HG03045 (cell line): ENCODE data around the gene FOXP1.

Experiments used
- ATAC-seq: cut with Tn5 transposase; IDR thresholded peaks from one replicate; pipeline ENCODE4 v1.9.1; 2021; ENCODE audit warnings: mild to moderate bottlenecking, moderate library complexity; ENCODE audit not compliant: unreplicated experiment

Gene FOXP1

GRCh38 chr3:71511037-71511436, 72.5 kb downstream of the FOXP1 start:
- ATAC-seq: no peak

- ATAC-seq: no peak
Measured at GRCh38 chr3:71510510-71510909, 73.0 kb downstream of the FOXP1 start.

GRCh38 chr3:71509066-71509465, 74.5 kb downstream of the FOXP1 start:
- ATAC-seq: no peak

- ATAC-seq: no peak
Measured at GRCh38 chr3:71505767-71506350, 77.7 kb downstream of the FOXP1 start.

- ATAC-seq: no peak
Measured at GRCh38 chr3:71504250-71505036, 79.1 kb downstream of the FOXP1 start.

- ATAC-seq: no peak
Measured at GRCh38 chr3:71503525-71504249, 79.8 kb downstream of the FOXP1 start.

- no peak for ATAC-seq
Measured at GRCh38 chr3:71502066-71502625, 81.4 kb downstream of the FOXP1 start.

- no peak for ATAC-seq
Measured at GRCh38 chr3:71500696-71501095, 82.8 kb downstream of the FOXP1 start.

- no peak for ATAC-seq
Measured at GRCh38 chr3:71499227-71499876, 84.2 kb downstream of the FOXP1 start.

- no peak for ATAC-seq
Measured at GRCh38 chr3:71498543-71498942, 85.0 kb downstream of the FOXP1 start.

GRCh38 chr3:71497971-71498444, 85.5 kb downstream of the FOXP1 start:
- ATAC-seq: no peak

GRCh38 chr3:71497367-71497897, 86.1 kb downstream of the FOXP1 start:
- ATAC-seq: no peak

- ATAC-seq: no peak
Measured at GRCh38 chr3:71495708-71496472, 87.6 kb downstream of the FOXP1 start.

- no peak for ATAC-seq
Measured at GRCh38 chr3:71494212-71494611, 89.3 kb downstream of the FOXP1 start.

- ATAC-seq: no peak
Measured at GRCh38 chr3:71492974-71493771, 90.4 kb downstream of the FOXP1 start.

GRCh38 chr3:71492566-71492965, 91.0 kb downstream of the FOXP1 start:
- ATAC-seq: no peak

- ATAC-seq: no peak
Measured at GRCh38 chr3:71491154-71491752, 92.3 kb downstream of the FOXP1 start.

GRCh38 chr3:71490692-71491091, 92.8 kb downstream of the FOXP1 start:
- no peak for ATAC-seq

- ATAC-seq: no peak
Measured at GRCh38 chr3:71489315-71489761, 94.2 kb downstream of the FOXP1 start.
